ENCODE measurements around the gene CBARP.

Gene CBARP

GRCh38 chr19:1239796-1240737, 2.3 kb upstream of the CBARP start:
- DNase-seq (ENCODE audit: low read depth) = peak; percentile 92

- DNase-seq (ENCODE audit: low read depth) = no peak
Observed at GRCh38 chr19:1239420-1239795, 1.6 kb upstream of the CBARP start.

- DNase-seq (ENCODE audit: low read depth) = no peak
Observed at GRCh38 chr19:1238369-1239303, 831 bp upstream of the CBARP start.

- no peak for DNase-seq (ENCODE audit: low read depth)
Observed at GRCh38 chr19:1237027-1237659, 662 bp downstream of the CBARP start.

GRCh38 chr19:1236576-1236975, 1.2 kb downstream of the CBARP start:
- DNase-seq (ENCODE audit: low read depth) = no peak

- no peak for DNase-seq (ENCODE audit: low read depth)
Observed at GRCh38 chr19:1235625-1236538, 1.9 kb downstream of the CBARP start.

- DNase-seq (ENCODE audit: low read depth) = no peak
Observed at GRCh38 chr19:1234955-1235380, 2.8 kb downstream of the CBARP start.

- no peak for DNase-seq (ENCODE audit: low read depth)
Observed at GRCh38 chr19:1234051-1234954, 3.5 kb downstream of the CBARP start.

- no peak for DNase-seq (ENCODE audit: low read depth)
Observed at GRCh38 chr19:1233115-1233667, 4.6 kb downstream of the CBARP start.

- DNase-seq (ENCODE audit: low read depth) = no peak
Observed at GRCh38 chr19:1232652-1233072, 5.1 kb downstream of the CBARP start.

GRCh38 chr19:1231729-1232637, 5.8 kb downstream of the CBARP start:
- no peak for DNase-seq (ENCODE audit: low read depth)

GRCh38 chr19:1230783-1231489, 6.9 kb downstream of the CBARP start:
- DNase-seq (ENCODE audit: low read depth) = no peak

- no peak for DNase-seq (ENCODE audit: low read depth)
Observed at GRCh38 chr19:1229924-1230782, 7.7 kb downstream of the CBARP start.

- DNase-seq (ENCODE audit: low read depth) = no peak
Observed at GRCh38 chr19:1229056-1229923, 8.5 kb downstream of the CBARP start.

GRCh38 chr19:1228161-1228957, 9.4 kb downstream of the CBARP start:
- no peak for DNase-seq (ENCODE audit: low read depth)
